GM23338 (cell line): ENCODE measurements around the gene PRLH. TPM values are rescaled to one million over a fixed set of nuclear protein-coding genes. Genes with fewer than 3 reads are reported as not detected.

ENCODE experiments used
- ATAC-seq: fragments of 200-7000 bp; cut with Tn5 transposase; 3 replicates; pipeline ENCODE4 v1.9.1; 2020
- DNase-seq: peaks from one replicate; pipeline ENCODE4 v3.0.0-alpha.2; 2015; ENCODE audit warnings: low spot score
- H2AFZ ChIP-seq: fragments of 200-600 bp; sonication (generic); 2 replicates; pipeline ENCODE4 v1.8.0; 2016; ENCODE audit warnings: antibody characterized with exemption, mild to moderate bottlenecking, moderate library complexity
- H3F3A ChIP-seq: fragments of 200-600 bp; sonication (generic); replicated peaks from 2 replicates; pipeline ENCODE4 v1.8.0; 2017; ENCODE audit warnings: antibody characterized with exemption, mixed run types, low read depth
- H3K27ac ChIP-seq: fragments of 200-600 bp; sonication (generic); 2 replicates; pipeline ENCODE4 v1.6.1; 2016; ENCODE audit warnings: low read depth
- H3K27me3 ChIP-seq: fragments of 200-600 bp; sonication (generic); 2 replicates; pipeline ENCODE4 v1.8.0; 2016; ENCODE audit warnings: mild to moderate bottlenecking, mixed run types, moderate library complexity; ENCODE audit not compliant: insufficient read depth
- H3K36me3 ChIP-seq: fragments of 200-600 bp; sonication (generic); 2 replicates; pipeline ENCODE4 v1.8.0; 2016; ENCODE audit warnings: mild to moderate bottlenecking; ENCODE audit not compliant: insufficient read depth
- H3K4me1 ChIP-seq: fragments of 200-600 bp; sonication (generic); 2 replicates; pipeline ENCODE4 v1.8.0; 2016; ENCODE audit warnings: mild to moderate bottlenecking, moderate library complexity; ENCODE audit not compliant: insufficient read depth
- H3K4me2 ChIP-seq: fragments of 200-600 bp; sonication (generic); 2 replicates; pipeline ENCODE4 v1.7.1; 2017; ENCODE audit warnings: mixed run types
- H3K4me3 ChIP-seq: fragments of 200-600 bp; sonication (generic); 2 replicates; pipeline ENCODE4 v1.6.1; 2016; ENCODE audit warnings: mixed run types
- H3K79me2 ChIP-seq: fragments of 200-600 bp; sonication (generic); replicated peaks from 2 replicates; pipeline ENCODE4 v1.8.0; 2017; ENCODE audit warnings: mild to moderate bottlenecking; ENCODE audit not compliant: insufficient read depth
- H3K9me2 ChIP-seq: fragments of 200-600 bp; sonication (generic); 2 replicates; pipeline ENCODE4 v1.8.0; 2017; ENCODE audit not compliant: insufficient read depth
- H4K20me1 ChIP-seq: fragments of 200-600 bp; sonication (generic); replicated peaks from 2 replicates; pipeline ENCODE4 v1.8.0; 2017; ENCODE audit warnings: mild to moderate bottlenecking; ENCODE audit not compliant: insufficient read depth
- H3K27ac Mint-ChIP-seq: 2 replicates; pipeline ENCODE4 v1.8.0; 2020; ENCODE audit warnings: inconsistent platforms, mild to moderate bottlenecking, moderate library complexity, mixed read lengths
- H3K27me3 Mint-ChIP-seq: 3 replicates; pipeline ENCODE4 v1.8.0; 2022; ENCODE audit warnings: low read depth, mild to moderate bottlenecking, moderate library complexity, mixed read lengths, inconsistent platforms; ENCODE audit not compliant: insufficient read depth, poor library complexity
- H3K36me3 Mint-ChIP-seq: 3 replicates; pipeline ENCODE4 v1.8.0; 2021; ENCODE audit warnings: low read depth, mild to moderate bottlenecking, inconsistent platforms, moderate library complexity, mixed read lengths
- H3K4me1 Mint-ChIP-seq: 3 replicates; pipeline ENCODE4 v1.8.0; 2020; ENCODE audit warnings: mild to moderate bottlenecking, inconsistent platforms, mixed read lengths
- H3K4me3 Mint-ChIP-seq: 3 replicates; pipeline ENCODE4 v1.8.0; 2021; ENCODE audit warnings: moderate library complexity, mild to moderate bottlenecking, inconsistent platforms, mixed read lengths
- H3K9me3 Mint-ChIP-seq: 3 replicates; pipeline ENCODE4 v1.8.0; 2020; ENCODE audit warnings: moderate library complexity, mild to moderate bottlenecking, inconsistent platforms, mixed read lengths
- ETS1 ChIP-seq: IDR thresholded peaks from 2 replicates; pipeline ENCODE4 v1.6.1; 2016; ENCODE audit warnings: antibody characterized with exemption
- EZH2 ChIP-seq: fragments of 200-600 bp; sonication (generic); IDR thresholded peaks from one replicate; pipeline ENCODE4 v1.8.0; 2017; ENCODE audit warnings: antibody characterized with exemption, mild to moderate bottlenecking, low read depth; ENCODE audit not compliant: unreplicated experiment
- EZH2phosphoT487 ChIP-seq: fragments of 200-600 bp; sonication (generic); IDR thresholded peaks from one replicate; pipeline ENCODE4 v1.8.1; 2018; ENCODE audit warnings: antibody characterized with exemption; ENCODE audit not compliant: unreplicated experiment
- JUNB ChIP-seq: IDR thresholded peaks from one replicate; pipeline ENCODE4 v1.6.1; 2016; ENCODE audit warnings: antibody characterized with exemption; ENCODE audit not compliant: unreplicated experiment
- NANOG ChIP-seq: IDR thresholded peaks from 2 replicates; pipeline ENCODE4 v1.6.1; 2016; ENCODE audit warnings: antibody characterized with exemption, borderline replicate concordance
- POLR2AphosphoS5 ChIP-seq: IDR thresholded peaks from 2 replicates; pipeline ENCODE4 v1.6.1; 2016; ENCODE audit warnings: antibody characterized with exemption, low read depth
- STAT1 ChIP-seq: IDR thresholded peaks from one replicate; pipeline ENCODE4 v1.6.1; 2016; ENCODE audit warnings: antibody characterized with exemption; ENCODE audit not compliant: unreplicated experiment
- ZNF331 ChIP-seq: fragments of 250-450 bp; sonication (Bioruptor Pico); IDR thresholded peaks from 2 replicates; pipeline ENCODE4 v1.5.0; 2020; ENCODE audit warnings: low read depth, mild to moderate bottlenecking, moderate library complexity
- ZNF462 ChIP-seq: fragments of 250-450 bp; sonication (Bioruptor Pico); IDR thresholded peaks from 2 replicates; pipeline ENCODE4 v1.5.0; 2020; ENCODE audit warnings: mild to moderate bottlenecking, moderate library complexity
- polyA plus RNA-seq: library from polyadenylated mRNA; unstranded; fragments of >200 nt; fragmentation: Nextera tagmentation; extraction: Ambion mirVana; gene quantifications from 2 replicates; pipeline ENCODE4 v1.2.1, GENCODE V29; 2016
- total RNA-seq: library from RNA; depleted of rRNA; stranded (reverse); fragments of >200 nt; shearing (Covaris generic); gene quantifications from 2 replicates; pipeline ENCODE4 v1.2.3, GENCODE V29; 2014
- TF ChIP-seq, protein P1 (sequence below): IDR thresholded peaks from one replicate; pipeline ENCODE4 v1.6.1; 2018; ENCODE audit warnings: antibody characterized with exemption; ENCODE audit not compliant: unreplicated experiment

PRLH gene
- total and polyA plus RNA-seq, 2 experiments from 2014 or later, result not detected

GRCh38 chr2:237600205-237600846 is 34.0 kb downstream of the PRLH start:
- Mint-ChIP-seq H3K4me1 (peaks cover 58% of the 10 kb centered on the region), H3K27me3 (peaks cover 24% of the 10 kb centered on the region), H3K9me3 (peaks cover 4% of the 10 kb centered on the region), H3K4me3 (no peak overlapping the region), H3K36me3 (peaks cover 3% of the 10 kb centered on the region; the same call in 2 of the 3 replicates), H3K27ac (no peak overlapping the region)
- Histone ChIP-seq H3K9me2 (no peaks in the 10 kb centered on the region), H3K36me3 (no peaks in the 10 kb centered on the region), H4K20me1 (no peaks in the 10 kb centered on the region), H3K27ac (no peak overlapping the region), H2AFZ (peak overlapping the region; percentile 52), H3K79me2 (no peaks in the 10 kb centered on the region), H3F3A (peaks cover 2% of the 10 kb centered on the region; the same call in 1 of the 2 replicates), H3K4me2 (no peak overlapping the region), H3K4me1 (peaks cover 24% of the 10 kb centered on the region), H3K27me3 (no peaks in the 10 kb centered on the region), H3K4me3 (no peak overlapping the region)
- DNase-seq (no peak), ATAC-seq (no peak)
- no peak for TF ChIP-seq EZH2phosphoT487
- TF ChIP-seq, protein P1, sequence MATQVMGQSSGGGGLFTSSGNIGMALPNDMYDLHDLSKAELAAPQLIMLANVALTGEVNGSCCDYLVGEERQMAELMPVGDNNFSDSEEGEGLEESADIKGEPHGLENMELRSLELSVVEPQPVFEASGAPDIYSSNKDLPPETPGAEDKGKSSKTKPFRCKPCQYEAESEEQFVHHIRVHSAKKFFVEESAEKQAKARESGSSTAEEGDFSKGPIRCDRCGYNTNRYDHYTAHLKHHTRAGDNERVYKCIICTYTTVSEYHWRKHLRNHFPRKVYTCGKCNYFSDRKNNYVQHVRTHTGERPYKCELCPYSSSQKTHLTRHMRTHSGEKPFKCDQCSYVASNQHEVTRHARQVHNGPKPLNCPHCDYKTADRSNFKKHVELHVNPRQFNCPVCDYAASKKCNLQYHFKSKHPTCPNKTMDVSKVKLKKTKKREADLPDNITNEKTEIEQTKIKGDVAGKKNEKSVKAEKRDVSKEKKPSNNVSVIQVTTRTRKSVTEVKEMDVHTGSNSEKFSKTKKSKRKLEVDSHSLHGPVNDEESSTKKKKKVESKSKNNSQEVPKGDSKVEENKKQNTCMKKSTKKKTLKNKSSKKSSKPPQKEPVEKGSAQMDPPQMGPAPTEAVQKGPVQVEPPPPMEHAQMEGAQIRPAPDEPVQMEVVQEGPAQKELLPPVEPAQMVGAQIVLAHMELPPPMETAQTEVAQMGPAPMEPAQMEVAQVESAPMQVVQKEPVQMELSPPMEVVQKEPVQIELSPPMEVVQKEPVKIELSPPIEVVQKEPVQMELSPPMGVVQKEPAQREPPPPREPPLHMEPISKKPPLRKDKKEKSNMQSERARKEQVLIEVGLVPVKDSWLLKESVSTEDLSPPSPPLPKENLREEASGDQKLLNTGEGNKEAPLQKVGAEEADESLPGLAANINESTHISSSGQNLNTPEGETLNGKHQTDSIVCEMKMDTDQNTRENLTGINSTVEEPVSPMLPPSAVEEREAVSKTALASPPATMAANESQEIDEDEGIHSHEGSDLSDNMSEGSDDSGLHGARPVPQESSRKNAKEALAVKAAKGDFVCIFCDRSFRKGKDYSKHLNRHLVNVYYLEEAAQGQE, result no peak
- no peak for TF ChIP-seq STAT1
- TF ChIP-seq NANOG, result no peak
- no peak for TF ChIP-seq EZH2
- no peak for TF ChIP-seq POLR2AphosphoS5
- TF ChIP-seq ZNF462, result no peak
- no peak for TF ChIP-seq JUNB
- no peak for TF ChIP-seq ZNF331
- TF ChIP-seq ETS1, result no peak
